Smooth muscle cell (in vitro differentiated cells): ENCODE results near the gene ANKRD40. TPM values are rescaled to one million over a fixed set of nuclear protein-coding genes. Genes with fewer than 3 reads are reported as not detected.

ENCODE experiments used
- DNase-seq: peaks from one replicate; lab custom pipeline; 2025; ENCODE audit not compliant: unreplicated experiment; lab: John Stamatoyannopoulos, UW
- H2AFZ ChIP-seq: fragments of 200-600 bp; sonication (generic); 2 replicates; pipeline ENCODE4 v1.6.0; 2016; ENCODE audit warnings: antibody characterized with exemption, low read depth, mild to moderate bottlenecking
- H3F3A ChIP-seq: fragments of 200-600 bp; sonication (generic); 2 replicates; pipeline ENCODE4 v1.6.0; 2017; ENCODE audit warnings: antibody characterized with exemption, low read depth
- H3K27ac ChIP-seq: fragments of 200-600 bp; sonication (generic); 2 replicates; pipeline ENCODE4 v1.5.1; 2016; ENCODE audit warnings: low read depth, mild to moderate bottlenecking
- H3K27me3 ChIP-seq: fragments of 200-600 bp; sonication (generic); 2 replicates; pipeline ENCODE4 v1.6.1; 2016; ENCODE audit warnings: low read depth, mild to moderate bottlenecking
- H3K36me3 ChIP-seq: fragments of 200-600 bp; sonication (generic); 2 replicates; pipeline ENCODE4 v1.5.1; 2016; ENCODE audit warnings: low read depth
- H3K4me1 ChIP-seq: fragments of 200-600 bp; sonication (generic); 2 replicates; pipeline ENCODE4 v1.5.1; 2016; ENCODE audit warnings: low read depth
- H3K4me2 ChIP-seq: fragments of 200-600 bp; sonication (generic); 2 replicates; pipeline ENCODE4 v1.6.0; 2016; ENCODE audit warnings: mild to moderate bottlenecking
- H3K4me3 ChIP-seq: fragments of 200-600 bp; sonication (generic); 2 replicates; pipeline ENCODE4 v1.5.1; 2016; ENCODE audit warnings: mild to moderate bottlenecking
- H3K79me2 ChIP-seq: fragments of 200-600 bp; sonication (generic); 2 replicates; pipeline ENCODE4 v1.6.0; 2016; ENCODE audit warnings: low read depth, mild to moderate bottlenecking
- H3K9ac ChIP-seq: fragments of 200-600 bp; sonication (generic); 2 replicates; pipeline ENCODE4 v1.6.0; 2016; ENCODE audit warnings: low read depth
- H3K9me3 ChIP-seq: fragments of 200-600 bp; sonication (generic); replicated peaks from 2 replicates; pipeline ENCODE4 v1.5.1; 2016; ENCODE audit warnings: low read depth
- H4K20me1 ChIP-seq: fragments of 200-600 bp; sonication (generic); 2 replicates; pipeline ENCODE4 v1.6.0; 2016; ENCODE audit warnings: low read depth
- WGBS: methylation state at CpG from one replicate; pipeline ENCODE4 v1.1.7; 2016; ENCODE audit warnings: low lambda C conversion rate; 5-methylcytosine and 5-hydroxymethylcytosine counted together
- polyA plus RNA-seq: library from polyadenylated mRNA; unstranded; fragments of >200 nt; fragmentation: Nextera tagmentation; extraction: Ambion mirVana; gene quantifications from 2 replicates; pipeline ENCODE4 v1.2.1, GENCODE V29; 2016
- total RNA-seq: library from RNA; depleted of rRNA; stranded (reverse); fragments of >200 nt; gene quantifications from 2 replicates; pipeline ENCODE4 v1.2.3, GENCODE V29; 2014
- TF ChIP-seq, protein P1 (sequence below): fragments of 200-600 bp; sonication (generic); IDR thresholded peaks from 2 replicates; pipeline ENCODE4 v1.5.1; 2017; ENCODE audit warnings: borderline replicate concordance, mild to moderate bottlenecking, antibody characterized with exemption; ENCODE audit not compliant: insufficient read depth, poor library complexity, severe bottlenecking

ANKRD40 gene
- total and polyA plus RNA-seq, 2 experiments from 2014 or later = 10.1 to 17.6 TPM

DNA sequence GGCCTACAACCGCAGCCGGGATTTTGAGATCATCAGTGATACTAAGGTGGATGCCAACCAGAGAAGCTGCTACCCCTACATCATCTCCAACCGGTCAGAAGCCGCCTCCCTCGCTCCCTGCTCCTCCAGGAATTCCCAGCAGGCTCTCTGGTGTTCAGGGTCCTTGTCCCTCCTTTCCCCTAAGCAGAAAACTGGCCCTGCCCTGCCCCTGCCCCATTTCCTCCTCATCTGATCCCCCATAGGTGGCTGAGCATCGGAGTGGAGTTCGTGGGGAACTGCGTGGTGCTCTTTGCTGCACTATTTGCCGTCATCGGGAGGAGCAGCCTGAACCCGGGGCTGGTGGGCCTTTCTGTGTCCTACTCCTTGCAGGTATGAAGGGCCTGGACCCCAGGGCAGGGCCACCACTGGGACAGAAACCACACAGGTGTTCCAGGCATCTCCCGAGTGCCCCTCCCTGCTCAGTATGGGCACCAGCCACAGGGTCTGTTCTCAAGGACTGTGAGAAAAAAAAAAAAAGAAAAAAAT is 29.8 kb downstream of the ANKRD40 start:
- TF ChIP-seq, protein P1, sequence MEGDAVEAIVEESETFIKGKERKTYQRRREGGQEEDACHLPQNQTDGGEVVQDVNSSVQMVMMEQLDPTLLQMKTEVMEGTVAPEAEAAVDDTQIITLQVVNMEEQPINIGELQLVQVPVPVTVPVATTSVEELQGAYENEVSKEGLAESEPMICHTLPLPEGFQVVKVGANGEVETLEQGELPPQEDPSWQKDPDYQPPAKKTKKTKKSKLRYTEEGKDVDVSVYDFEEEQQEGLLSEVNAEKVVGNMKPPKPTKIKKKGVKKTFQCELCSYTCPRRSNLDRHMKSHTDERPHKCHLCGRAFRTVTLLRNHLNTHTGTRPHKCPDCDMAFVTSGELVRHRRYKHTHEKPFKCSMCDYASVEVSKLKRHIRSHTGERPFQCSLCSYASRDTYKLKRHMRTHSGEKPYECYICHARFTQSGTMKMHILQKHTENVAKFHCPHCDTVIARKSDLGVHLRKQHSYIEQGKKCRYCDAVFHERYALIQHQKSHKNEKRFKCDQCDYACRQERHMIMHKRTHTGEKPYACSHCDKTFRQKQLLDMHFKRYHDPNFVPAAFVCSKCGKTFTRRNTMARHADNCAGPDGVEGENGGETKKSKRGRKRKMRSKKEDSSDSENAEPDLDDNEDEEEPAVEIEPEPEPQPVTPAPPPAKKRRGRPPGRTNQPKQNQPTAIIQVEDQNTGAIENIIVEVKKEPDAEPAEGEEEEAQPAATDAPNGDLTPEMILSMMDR = no peak

DNA sequence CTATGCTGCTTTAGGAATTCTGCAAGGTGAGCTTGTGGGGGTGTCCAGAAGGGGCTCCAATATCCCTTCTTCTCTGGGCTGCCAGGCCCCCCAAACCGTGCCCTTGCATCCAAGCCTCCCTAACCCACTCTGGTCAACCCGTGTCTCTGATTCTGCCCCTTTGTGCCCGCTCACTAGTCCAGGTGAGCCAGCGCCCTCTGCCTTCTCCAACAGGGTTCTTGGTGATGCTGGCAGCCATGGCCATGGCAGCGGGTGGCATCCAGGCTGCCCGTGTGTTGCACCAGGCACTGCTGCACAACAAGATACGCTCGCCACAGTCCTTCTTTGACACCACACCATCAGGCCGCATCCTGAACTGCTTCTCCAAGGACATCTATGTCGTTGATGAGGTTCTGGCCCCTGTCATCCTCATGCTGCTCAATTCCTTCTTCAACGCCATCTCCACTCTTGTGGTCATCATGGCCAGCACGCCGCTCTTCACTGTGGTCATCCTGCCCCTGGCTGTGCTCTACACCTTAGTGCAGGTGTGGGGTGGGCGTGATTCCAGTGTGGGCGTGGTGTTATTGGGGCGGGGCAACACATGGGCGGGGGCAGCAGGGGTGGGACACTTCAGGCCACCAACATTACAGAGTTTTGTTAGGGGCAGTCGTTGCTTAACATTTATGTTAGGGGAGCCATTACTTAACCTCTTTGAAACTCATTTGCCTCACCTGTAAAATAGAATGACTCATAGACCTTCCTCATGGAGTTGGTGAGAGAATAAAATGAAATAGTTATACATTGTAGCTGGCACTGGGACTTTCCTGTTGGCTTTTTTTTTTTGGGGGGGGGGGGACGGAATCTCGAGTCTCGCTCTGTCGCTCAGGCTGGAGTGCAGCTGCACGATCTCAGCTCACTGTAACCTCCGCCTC is 31.4 kb downstream of the ANKRD40 start:
- no peaks in the 10 kb centered on the region for H3K36me3 ChIP-seq
- no peaks in the 10 kb centered on the region for H3K4me1 ChIP-seq
- WGBS = 90% methylated on average over 24 of the region's 24 CpGs
- no peak overlapping the region for H3K27ac ChIP-seq
- no peaks in the 10 kb centered on the region for H3F3A ChIP-seq
- DNase-seq = no peak
- no peak overlapping the region for H3K9ac ChIP-seq
- H3K4me2 ChIP-seq = no peak overlapping the region
- no peak overlapping the region for H2AFZ ChIP-seq
- TF ChIP-seq, protein P1 = no peak
- no peaks in the 10 kb centered on the region for H3K9me3 ChIP-seq
- H3K4me3 ChIP-seq = no peak overlapping the region
- no peaks in the 10 kb centered on the region for H4K20me1 ChIP-seq
- H3K79me2 ChIP-seq = no peaks in the 10 kb centered on the region
- no peaks in the 10 kb centered on the region for H3K27me3 ChIP-seq

More for the DNA sequence above, 29.8 kb downstream of the ANKRD40 start:
- 94% methylated on average over 12 of the region's 12 CpGs for WGBS
- no peak overlapping the region for H3K9ac ChIP-seq
- no peak overlapping the region for H3K4me2 ChIP-seq
- H3K79me2 ChIP-seq = no peaks in the 10 kb centered on the region
- no peaks in the 10 kb centered on the region for H3K9me3 ChIP-seq
- H2AFZ ChIP-seq = no peak overlapping the region
- no peaks in the 10 kb centered on the region for H3F3A ChIP-seq
- H3K36me3 ChIP-seq = no peaks in the 10 kb centered on the region
- no peaks in the 10 kb centered on the region for H3K27me3 ChIP-seq
- no peak overlapping the region for H3K27ac ChIP-seq
- no peak overlapping the region for H3K4me3 ChIP-seq
- no peak for DNase-seq
- no peaks in the 10 kb centered on the region for H3K4me1 ChIP-seq
- no peaks in the 10 kb centered on the region for H4K20me1 ChIP-seq

DNA sequence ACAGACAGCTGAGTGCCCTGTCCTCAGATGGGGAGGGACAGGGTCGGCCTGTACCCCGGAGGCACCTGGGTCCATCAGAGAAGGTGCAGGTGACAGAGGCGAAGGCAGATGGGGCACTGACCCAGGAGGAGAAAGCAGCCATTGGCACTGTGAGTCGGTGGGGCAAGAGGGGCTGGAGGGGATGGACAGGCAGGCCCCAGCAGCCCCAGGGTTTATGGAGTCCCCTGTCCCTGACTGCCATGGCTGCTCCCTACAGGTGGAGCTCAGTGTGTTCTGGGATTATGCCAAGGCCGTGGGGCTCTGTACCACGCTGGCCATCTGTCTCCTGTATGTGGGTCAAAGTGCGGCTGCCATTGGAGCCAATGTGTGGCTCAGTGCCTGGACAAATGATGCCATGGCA is 32.1 kb downstream of the ANKRD40 start:
- no peaks in the 10 kb centered on the region for H3K79me2 ChIP-seq
- H3K4me3 ChIP-seq = no peak overlapping the region
- no peaks in the 10 kb centered on the region for H3K9me3 ChIP-seq
- no peak overlapping the region for H3K9ac ChIP-seq
- DNase-seq = no peak
- TF ChIP-seq, protein P1 = no peak
- no peaks in the 10 kb centered on the region for H4K20me1 ChIP-seq
- no peak overlapping the region for H2AFZ ChIP-seq
- no peaks in the 10 kb centered on the region for H3K27me3 ChIP-seq
- H3K4me1 ChIP-seq = no peaks in the 10 kb centered on the region
- H3K36me3 ChIP-seq = no peaks in the 10 kb centered on the region
- no peak overlapping the region for H3K27ac ChIP-seq
- H3K4me2 ChIP-seq = no peak overlapping the region
- H3F3A ChIP-seq = no peaks in the 10 kb centered on the region
- 92% methylated on average over 6 of the region's 7 CpGs for WGBS

DNA sequence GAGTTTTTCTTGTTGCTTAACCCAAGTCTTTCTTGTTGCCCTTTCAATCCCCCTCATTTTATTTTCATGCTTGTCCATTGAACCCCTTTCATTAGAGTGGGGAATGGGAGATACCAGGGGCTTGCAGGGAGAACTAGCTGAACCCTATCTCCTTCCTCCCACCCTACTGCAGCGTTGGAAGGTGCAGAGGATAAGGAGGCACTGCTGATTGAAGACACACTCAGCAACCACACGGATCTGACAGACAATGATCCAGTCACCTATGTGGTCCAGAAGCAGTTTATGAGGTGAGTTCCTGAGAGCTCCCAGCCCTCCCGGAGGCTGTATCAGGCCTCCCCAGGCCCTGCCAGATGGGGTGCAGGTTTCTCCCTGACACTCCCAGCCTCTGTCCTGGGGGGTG is 32.5 kb downstream of the ANKRD40 start:
- Histone ChIP-seq H3K4me3 (no peak overlapping the region), H3F3A (no peaks in the 10 kb centered on the region), H3K9ac (no peak overlapping the region), H3K4me2 (no peak overlapping the region), H3K27ac (no peak overlapping the region), H3K36me3 (no peaks in the 10 kb centered on the region), H4K20me1 (no peaks in the 10 kb centered on the region), H3K4me1 (no peaks in the 10 kb centered on the region), H3K9me3 (no peaks in the 10 kb centered on the region), H3K27me3 (no peaks in the 10 kb centered on the region), H3K79me2 (no peaks in the 10 kb centered on the region), H2AFZ (no peak overlapping the region)
- TF ChIP-seq, protein P1 = no peak
- no peak for DNase-seq
- WGBS = 54% methylated on average over 3 of the region's 3 CpGs
